K562 (cell line): ENCODE measurements around the gene CAPN10. TPM values are rescaled to one million over a fixed set of nuclear protein-coding genes. Genes with fewer than 3 reads are reported as not detected.

ENCODE experiments used
- BRF2 ChIP-seq: IDR thresholded peaks from 3 replicates; pipeline ENCODE4 v1.6.1; 2011; ENCODE audit warnings: borderline replicate concordance, mild to moderate bottlenecking; ENCODE audit not compliant: insufficient read length, insufficient read depth
- CBX5 ChIP-seq: IDR thresholded peaks from 2 replicates; pipeline ENCODE4 v1.6.1; 2014; ENCODE audit warnings: low read depth, borderline replicate concordance
- CREB3L1 ChIP-seq: fragments of 450-650 bp; IDR thresholded peaks from 2 replicates; pipeline ENCODE4 v1.6.1; 2014; ENCODE audit warnings: low read depth, mild to moderate bottlenecking, moderate library complexity, borderline replicate concordance
- CTBP1 ChIP-seq: fragments of 450-650 bp; IDR thresholded peaks from 2 replicates; pipeline ENCODE4 v1.6.1; 2016; ENCODE audit warnings: borderline replicate concordance
- DDX20 ChIP-seq: fragments of 450-650 bp; IDR thresholded peaks from 2 replicates; pipeline ENCODE4 v1.6.1; 2016; ENCODE audit warnings: missing genetic modification characterization, low read depth, mild to moderate bottlenecking, missing compliant biosample characterization, moderate library complexity
- ETV1 ChIP-seq: fragments of 450-650 bp; conservative IDR thresholded peaks from 2 replicates; pipeline ENCODE4 v1.6.1; 2016; ENCODE audit warnings: missing genetic modification characterization, control low read depth, low read depth, missing compliant biosample characterization
- GABPB1 ChIP-seq: sonication (generic); formaldehyde crosslinking; IDR thresholded peaks from 2 replicates; pipeline ENCODE4 v1.8.0; 2022; ENCODE audit warnings: mild to moderate bottlenecking, missing genetic modification reagents
- HDAC1 ChIP-seq, 2 experiments: fragments of 450-650 bp; IDR thresholded peaks; 2 replicates each; pipeline ENCODE4 v1.6.1; 2016 to 2017; ENCODE audit warnings: inconsistent platforms in 1 of 2, mild to moderate bottlenecking in 1 of 2, moderate library complexity in 1 of 2
- HMGN3 ChIP-seq: IDR thresholded peaks from 2 replicates; pipeline ENCODE4 v1.6.1; 2011; ENCODE audit warnings: borderline replicate concordance, low read depth, mild to moderate bottlenecking, mixed read lengths, low read length; ENCODE audit not compliant: insufficient read length; ENCODE audit errors: extremely low read depth
- MAX ChIP-seq: sonication (generic); formaldehyde crosslinking; IDR thresholded peaks from 2 replicates; pipeline ENCODE4 v1.9.0; 2022; ENCODE audit warnings: mild to moderate bottlenecking, missing genetic modification reagents
- POLR2B ChIP-seq: fragments of 450-650 bp; IDR thresholded peaks from 2 replicates; pipeline ENCODE4 v1.6.1; 2018; ENCODE audit warnings: low read depth; ENCODE audit not compliant: partially characterized antibody
- RCOR1 ChIP-seq, 2 experiments: IDR thresholded peaks; 2 replicates each; pipeline ENCODE4 v1.6.1; 2012; ENCODE audit warnings: low read depth in 2 of 2, low read length in 2 of 2, borderline replicate concordance in 1 of 2, improper control_type of control experiment in 1 of 2
- SIX5 ChIP-seq, 2 experiments: IDR thresholded peaks; 2 replicates each; pipeline ENCODE4 v1.6.1; 2011; ENCODE audit warnings: low read length in 2 of 2, borderline replicate concordance in 1 of 2, low read depth in 1 of 2, mild to moderate bottlenecking in 1 of 2, moderate library complexity in 1 of 2; ENCODE audit not compliant: insufficient read depth in 1 of 2
- TOE1 ChIP-seq, 2 experiments: fragments of 450-650 bp in 1 of 2; sonication (generic) in 1 of 2; formaldehyde crosslinking in 1 of 2; IDR thresholded peaks; 2 replicates each; pipeline versions ENCODE4 v1.7.1 to v1.8.0; 2016 to 2022; ENCODE audit warnings: borderline replicate concordance in 2 of 2, mild to moderate bottlenecking in 2 of 2, antibody characterized with exemption in 1 of 2, inconsistent platforms in 1 of 2, low read depth in 1 of 2, missing genetic modification reagents in 1 of 2, moderate library complexity in 1 of 2
- TSC22D4 ChIP-seq: fragments of 450-650 bp; IDR thresholded peaks from 2 replicates; pipeline ENCODE4 v1.6.1; 2016; ENCODE audit warnings: missing genetic modification characterization, missing biosample characterization, control low read depth
- USF1 ChIP-seq: sonication (generic); formaldehyde crosslinking; IDR thresholded peaks from 2 replicates; pipeline ENCODE4 v1.9.0; 2022; ENCODE audit warnings: mild to moderate bottlenecking, missing genetic modification reagents
- ZNF354B ChIP-seq: fragments of 250-450 bp; sonication (Bioruptor Pico); IDR thresholded peaks from 2 replicates; pipeline ENCODE4 v1.4.0; 2020
- ZNF584 ChIP-seq: fragments of 200-800 bp; sonication (Bioruptor generic); IDR thresholded peaks from 2 replicates; pipeline ENCODE4 v1.6.1; 2016; ENCODE audit warnings: low read depth, mild to moderate bottlenecking, missing genetic modification characterization, missing compliant biosample characterization
- polyA plus RNA-seq, 8 experiments: library from polyadenylated mRNA; depleted of rRNA in 4 of 8; stranded (reverse) in 5 of 8; unstranded in 3 of 8; fragments of >200 nt; fragmentation: Nextera tagmentation in 2 of 8; fragmentation: Illumina TruSeq in 1 of 8; extraction: Ambion mirVana in 2 of 8; extraction: Trizol in 1 of 8; gene quantifications; 2 replicates each; pipeline versions ENCODE4 v1.2.1 to v1.2.3, GENCODE V29; 2011 to 2014; ENCODE audit warnings: inconsistent platforms in 1 of 8, missing spikeins in 1 of 8
- total RNA-seq, 7 experiments: library from RNA; depleted of rRNA in 6 of 7; stranded (reverse); fragments of >200 nt in 6 of 7; fragmentation: Illumina TruSeq in 2 of 7; extraction: Trizol in 2 of 7; gene quantifications; 2 replicates each; pipeline versions ENCODE4 v1.2.1 to v1.2.3, GENCODE V29; 2011 to 2021; ENCODE audit warnings: low replicate concordance in 1 of 7
- TF ChIP-seq, protein P1 (sequence below), 2 experiments: fragments of 200-800 bp in 1 of 2; sonication (Bioruptor generic) in 1 of 2; sonication (generic) in 1 of 2; formaldehyde crosslinking in 1 of 2; IDR thresholded peaks in 1 of 2; conservative IDR thresholded peaks in 1 of 2; 2 replicates each; pipeline versions ENCODE4 v1.5.0 to v1.6.1; 2016 to 2020; ENCODE audit warnings: missing compliant biosample characterization in 1 of 2, missing genetic modification characterization in 1 of 2, missing genetic modification reagents in 1 of 2

CAPN10 gene
- total and polyA plus RNA-seq, 9 of the 15 experiments (the other 6 are each of a cell fraction or from before 2014, with no cell fraction given), result 0.08 to 26.1 (median 8.4) TPM

- TF ChIP-seq CREB3L1, result peak; percentile 86
- TF ChIP-seq DDX20, result no peak
- TF ChIP-seq POLR2B, result peak; percentile 49
- 0 out of 2 replicates have a peak, but pooled peaks have one; percentile 23 for TF ChIP-seq ZNF584 (CRISPR knock-in tag)
- no peak for TF ChIP-seq TSC22D4 (tag)
- peak; percentile 87 to 88 for TF ChIP-seq SIX5 (IDR thresholded peaks at IDR 0.05; ENCODE audit: borderline replicate concordance in 1 of 2, insufficient read depth in 1 of 2, low read depth in 1 of 2, low read length in 2 of 2)
- TF ChIP-seq, protein P1, sequence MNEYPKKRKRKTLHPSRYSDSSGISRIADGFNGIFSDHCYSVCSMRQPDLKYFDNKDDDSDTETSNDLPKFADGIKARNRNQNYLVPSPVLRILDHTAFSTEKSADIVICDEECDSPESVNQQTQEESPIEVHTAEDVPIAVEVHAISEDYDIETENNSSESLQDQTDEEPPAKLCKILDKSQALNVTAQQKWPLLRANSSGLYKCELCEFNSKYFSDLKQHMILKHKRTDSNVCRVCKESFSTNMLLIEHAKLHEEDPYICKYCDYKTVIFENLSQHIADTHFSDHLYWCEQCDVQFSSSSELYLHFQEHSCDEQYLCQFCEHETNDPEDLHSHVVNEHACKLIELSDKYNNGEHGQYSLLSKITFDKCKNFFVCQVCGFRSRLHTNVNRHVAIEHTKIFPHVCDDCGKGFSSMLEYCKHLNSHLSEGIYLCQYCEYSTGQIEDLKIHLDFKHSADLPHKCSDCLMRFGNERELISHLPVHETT (CRISPR knock-in tag; conservative IDR thresholded peaks at IDR 0.05 in 1 of 2, IDR thresholded peaks at IDR 0.05 in 1 of 2), result peak in 1 of 2 experiments; percentile 84; a peak in 2 of 4 replicates
- TF ChIP-seq RCOR1 (IDR thresholded peaks at IDR 0.05; ENCODE audit: borderline replicate concordance in 1 of 2, low read depth in 2 of 2, low read length in 2 of 2), result peak in 1 of 2 experiments; percentile 64; a peak in 2 of 4 replicates
- TF ChIP-seq HDAC1 (IDR thresholded peaks at IDR 0.05), result peak in 1 of 2 experiments; percentile 64; a peak in 1 of 4 replicates
- TF ChIP-seq USF1 (CRISPR knock-in tag), result peak; percentile 93
- TF ChIP-seq MAX, result peak; percentile 65
- TF ChIP-seq GABPB1 (CRISPR knock-in tag), result peak; percentile 94
- TF ChIP-seq CTBP1, result peak; percentile 49
- no peak for TF ChIP-seq BRF2
- no peak for TF ChIP-seq ZNF354B (CRISPR knock-in tag)
- peak; percentile 99 for TF ChIP-seq TOE1 (IDR thresholded peaks at IDR 0.05; ENCODE audit: borderline replicate concordance)
- no peak for TF ChIP-seq TOE1 (CRISPR knock-in tag; IDR thresholded peaks at IDR 0.05; ENCODE audit: borderline replicate concordance, low read depth)
- TF ChIP-seq CBX5, result no peak
- peak; percentile 33 for TF ChIP-seq HMGN3
- peak; percentile 68 for TF ChIP-seq ETV1 (tag)
Measured at GRCh38 chr2:240586198-240586918, at the start of gene CAPN10 (continued).
